GM18870 (cell line): ENCODE data around the gene PHACTR1.

ENCODE experiments used
- ATAC-seq: cut with Tn5 transposase; IDR thresholded peaks from one replicate; pipeline ENCODE4 v1.9.1; 2021; ENCODE audit warnings: moderate library complexity; ENCODE audit not compliant: unreplicated experiment

The PHACTR1 gene

GRCh38 chr6:13177664-13178063 is 461.1 kb downstream of the PHACTR1 start:
- ATAC-seq: no peak

- no peak for ATAC-seq
Measured at GRCh38 chr6:13178107-13178506, 461.5 kb downstream of the PHACTR1 start.

- no peak for ATAC-seq
Measured at GRCh38 chr6:13180538-13180937, 464.0 kb downstream of the PHACTR1 start.

GRCh38 chr6:13181393-13181792 is 464.8 kb downstream of the PHACTR1 start:
- no peak for ATAC-seq

GRCh38 chr6:13183415-13184088 is 467.0 kb downstream of the PHACTR1 start:
- no peak for ATAC-seq

- no peak for ATAC-seq
Measured at GRCh38 chr6:13184089-13184468, 467.5 kb downstream of the PHACTR1 start.

GRCh38 chr6:13184547-13184946 is 468.0 kb downstream of the PHACTR1 start:
- ATAC-seq: no peak

- ATAC-seq: no peak
Measured at GRCh38 chr6:13186861-13187260, 470.3 kb downstream of the PHACTR1 start.

- ATAC-seq: no peak
Measured at GRCh38 chr6:13187692-13188091, 471.1 kb downstream of the PHACTR1 start.

- ATAC-seq: no peak
Measured at GRCh38 chr6:13188306-13188705, 471.7 kb downstream of the PHACTR1 start.

- ATAC-seq: no peak
Measured at GRCh38 chr6:13189710-13190109, 473.1 kb downstream of the PHACTR1 start.

- no peak for ATAC-seq
Measured at GRCh38 chr6:13190376-13190775, 473.8 kb downstream of the PHACTR1 start.

GRCh38 chr6:13191461-13191860 is 474.9 kb downstream of the PHACTR1 start:
- ATAC-seq: no peak

- ATAC-seq: no peak
Measured at GRCh38 chr6:13194852-13195251, 478.3 kb downstream of the PHACTR1 start.

GRCh38 chr6:13195803-13196202 is 479.2 kb downstream of the PHACTR1 start:
- ATAC-seq: no peak

- no peak for ATAC-seq
Measured at GRCh38 chr6:13198168-13198567, 481.6 kb downstream of the PHACTR1 start.

- ATAC-seq: no peak
Measured at GRCh38 chr6:13201336-13201735, 484.8 kb downstream of the PHACTR1 start.

- no peak for ATAC-seq
Measured at GRCh38 chr6:13203145-13203544, 486.6 kb downstream of the PHACTR1 start.

GRCh38 chr6:13205106-13205505 is 488.5 kb downstream of the PHACTR1 start:
- ATAC-seq: no peak

GRCh38 chr6:13212096-13212495 is 495.5 kb downstream of the PHACTR1 start:
- ATAC-seq: no peak

- ATAC-seq: no peak
Measured at GRCh38 chr6:13212538-13212937, 496.0 kb downstream of the PHACTR1 start.

GRCh38 chr6:13215390-13215789 is 498.8 kb downstream of the PHACTR1 start:
- ATAC-seq: no peak
